ENCODE results near the gene SETD6. TPM values are rescaled to one million over a fixed set of nuclear protein-coding genes. Genes with fewer than 3 reads are reported as not detected.

Gene SETD6
- total RNA-seq, 1 experiment from 2014 or later: 41.1 TPM

- Mint-ChIP-seq H3K4me1 (peaks cover 17% of the 10 kb centered on the region), H3K4me3 (no peak overlapping the region), H3K36me3 (no peaks in the 10 kb centered on the region), H3K27me3 (ENCODE audit: low read depth) (peaks cover 23% of the 10 kb centered on the region), H3K27ac (no peak overlapping the region), H3K9me3 (no peaks in the 10 kb centered on the region)
- DNase-seq (ENCODE audit: low spot score) (no peak), ATAC-seq (peak; percentile 36)
- ChIA-PET POLR2A (no interaction called here), CTCF (interaction anchor here (0.8 to 3.0 kb wide), 6 partner anchors 11 to 249 kb away, joined by 4 to 16 read pairs (median 4); no protein-coding TSS in a partner anchor)
- no peak for TF ChIP-seq GTF2I (CRISPR knock-in tag; conservative IDR thresholded peaks at IDR 0.05)
- TF ChIP-seq IRF2 (CRISPR knock-in tag; IDR thresholded peaks at IDR 0.05; ENCODE audit: borderline replicate concordance, low read depth): no peak
- TF ChIP-seq ZNF396 (CRISPR knock-in tag; IDR thresholded peaks at IDR 0.05; ENCODE audit: borderline replicate concordance): no peak
- no peak for TF ChIP-seq ARID4B (CRISPR knock-in tag; IDR thresholded peaks at IDR 0.05; ENCODE audit: borderline replicate concordance)
- no peak for TF ChIP-seq SMAD4 (CRISPR knock-in tag; IDR thresholded peaks at IDR 0.05)
- no peak for TF ChIP-seq CTCF (IDR thresholded peaks at IDR 0.05)
- no peak for TF ChIP-seq ZNF219 (CRISPR knock-in tag; IDR thresholded peaks at IDR 0.05; ENCODE audit: borderline replicate concordance)
- TF ChIP-seq ELF4 (CRISPR knock-in tag; IDR thresholded peaks at IDR 0.05; ENCODE audit: low read depth): no peak
- TF ChIP-seq ZNF263 (CRISPR knock-in tag; IDR thresholded peaks at IDR 0.05; ENCODE audit: low read depth): no peak
- TF ChIP-seq KAT7 (CRISPR knock-in tag; IDR thresholded peaks at IDR 0.05; ENCODE audit: borderline replicate concordance): no peak
- no peak for TF ChIP-seq HMGA2 (CRISPR knock-in tag; IDR thresholded peaks at IDR 0.05)
- TF ChIP-seq PREB (CRISPR knock-in tag; IDR thresholded peaks at IDR 0.05; ENCODE audit: borderline replicate concordance): no peak
- TF ChIP-seq ZNF317 (CRISPR knock-in tag; IDR thresholded peaks at IDR 0.05; ENCODE audit: borderline replicate concordance, low read depth): no peak
- TF ChIP-seq USF1 (CRISPR knock-in tag; IDR thresholded peaks at IDR 0.05): no peak
- TF ChIP-seq FOXP4 (CRISPR knock-in tag; IDR thresholded peaks at IDR 0.05): no peak
Measured at GRCh38 chr16:58507195-58507962, 7.9 kb upstream of the SETD6 start.

Measured in WTC11 (cell line).